ENCODE measurements around the gene KIAA0753. TPM values are rescaled to one million over a fixed set of nuclear protein-coding genes. Genes with fewer than 3 reads are reported as not detected.

The KIAA0753 gene
- total and polyA plus RNA-seq, 10 of the 15 experiments (the other 5 are each of a cell fraction or from before 2014, with no cell fraction given) = 2.2 to 15.2 (median 7.7) TPM

DNA sequence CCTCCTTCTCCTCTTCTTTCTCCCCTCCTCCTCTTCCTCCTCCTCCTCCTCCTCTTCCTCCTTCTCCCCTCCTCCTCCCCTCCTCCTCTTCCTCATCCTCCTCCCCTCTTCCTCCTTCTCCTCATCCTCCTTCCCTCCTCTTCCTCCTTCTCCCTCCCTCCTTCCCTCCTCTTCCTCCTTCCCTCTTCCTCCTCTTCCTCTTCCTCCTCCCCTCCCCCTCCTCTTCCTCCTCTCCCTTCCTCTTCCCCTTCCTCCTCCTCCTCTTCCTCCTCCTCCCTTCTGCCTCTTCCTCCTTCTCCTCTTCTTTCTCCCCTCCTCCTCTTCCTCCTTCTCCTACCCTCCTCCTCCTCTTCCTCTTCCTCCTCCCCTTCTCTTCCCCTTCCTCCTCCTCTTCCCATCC is 79.1 kb downstream of the KIAA0753 start:
- Histone ChIP-seq H3K9ac (ENCODE audit: control insufficient read depth, insufficient read depth, low read length) (no peak overlapping the region), H3K9me3 (replicated peaks; ENCODE audit: control insufficient read depth, insufficient read depth, low read length) (no peaks in the 10 kb centered on the region), H3K27me3 (replicated peaks in 1 of 2; ENCODE audit: control insufficient read depth in 2 of 2, insufficient read depth in 2 of 2, low read length in 1 of 2) (peaks cover 3 to 9% of the 10 kb centered on the region in 2 experiments; a peak in 3 of 4 replicates), H3K27ac (ENCODE audit: control insufficient read depth, insufficient read depth) (no peak overlapping the region), H3K36me3 (ENCODE audit: control insufficient read depth in 2 of 2, insufficient read depth in 2 of 2, low read length in 1 of 2) (no peaks in the 10 kb centered on the region), H2AFZ (ENCODE audit: control insufficient read depth, low read depth, low read length) (no peak overlapping the region), H3K4me2 (ENCODE audit: control insufficient read depth, insufficient read depth) (no peak overlapping the region), H4K20me1 (ENCODE audit: control insufficient read depth, insufficient read depth) (no peaks in the 10 kb centered on the region), H3K4me3 (no peak overlapping the region), H3K79me2 (ENCODE audit: control insufficient read depth, insufficient read depth, low read length) (no peaks in the 10 kb centered on the region), H3K4me1 (ENCODE audit: control insufficient read depth, insufficient read depth, low read length) (no peaks in the 10 kb centered on the region)
- CTCF ChIA-PET = no interaction called here
- SMC1A ChIA-PET (ENCODE audit: uncharacterized antibody, unreplicated experiment) = no interaction called here
- no TSS peak for BruUV-seq (replicated peaks)
- in situ Hi-C loops (cut with MboI) = no loop called here
- POLR2A ChIA-PET = no interaction called here
- TF ChIP-seq DPF2 (IDR thresholded peaks at IDR 0.05) (no peak), SIX5 (IDR thresholded peaks at IDR 0.05; ENCODE audit: low read depth, low read length, severe bottlenecking) (no peak), YY1 (IDR thresholded peaks at IDR 0.05; ENCODE audit: low read depth, low read length) (no peak), RAD51 (IDR thresholded peaks at IDR 0.05) (no peak), POU2F2 (IDR thresholded peaks at IDR 0.05; ENCODE audit: borderline replicate concordance, low read depth, low read length) (no peak), RB1 (IDR thresholded peaks at IDR 0.05; ENCODE audit: borderline replicate concordance) (no peak), HCFC1 (IDR thresholded peaks at IDR 0.05; ENCODE audit: low read length) (no peak), NFIC (IDR thresholded peaks at IDR 0.05; ENCODE audit: low read depth, low read length) (no peak)
- TF ChIP-seq, protein P1, sequence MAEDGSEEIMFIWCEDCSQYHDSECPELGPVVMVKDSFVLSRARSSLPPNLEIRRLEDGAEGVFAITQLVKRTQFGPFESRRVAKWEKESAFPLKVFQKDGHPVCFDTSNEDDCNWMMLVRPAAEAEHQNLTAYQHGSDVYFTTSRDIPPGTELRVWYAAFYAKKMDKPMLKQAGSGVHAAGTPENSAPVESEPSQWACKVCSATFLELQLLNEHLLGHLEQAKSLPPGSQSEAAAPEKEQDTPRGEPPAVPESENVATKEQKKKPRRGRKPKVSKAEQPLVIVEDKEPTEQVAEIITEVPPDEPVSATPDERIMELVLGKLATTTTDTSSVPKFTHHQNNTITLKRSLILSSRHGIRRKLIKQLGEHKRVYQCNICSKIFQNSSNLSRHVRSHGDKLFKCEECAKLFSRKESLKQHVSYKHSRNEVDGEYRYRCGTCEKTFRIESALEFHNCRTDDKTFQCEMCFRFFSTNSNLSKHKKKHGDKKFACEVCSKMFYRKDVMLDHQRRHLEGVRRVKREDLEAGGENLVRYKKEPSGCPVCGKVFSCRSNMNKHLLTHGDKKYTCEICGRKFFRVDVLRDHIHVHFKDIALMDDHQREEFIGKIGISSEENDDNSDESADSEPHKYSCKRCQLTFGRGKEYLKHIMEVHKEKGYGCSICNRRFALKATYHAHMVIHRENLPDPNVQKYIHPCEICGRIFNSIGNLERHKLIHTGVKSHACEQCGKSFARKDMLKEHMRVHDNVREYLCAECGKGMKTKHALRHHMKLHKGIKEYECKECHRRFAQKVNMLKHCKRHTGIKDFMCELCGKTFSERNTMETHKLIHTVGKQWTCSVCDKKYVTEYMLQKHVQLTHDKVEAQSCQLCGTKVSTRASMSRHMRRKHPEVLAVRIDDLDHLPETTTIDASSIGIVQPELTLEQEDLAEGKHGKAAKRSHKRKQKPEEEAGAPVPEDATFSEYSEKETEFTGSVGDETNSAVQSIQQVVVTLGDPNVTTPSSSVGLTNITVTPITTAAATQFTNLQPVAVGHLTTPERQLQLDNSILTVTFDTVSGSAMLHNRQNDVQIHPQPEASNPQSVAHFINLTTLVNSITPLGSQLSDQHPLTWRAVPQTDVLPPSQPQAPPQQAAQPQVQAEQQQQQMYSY (CRISPR knock-in tag; IDR thresholded peaks at IDR 0.05) = no peak
- TF ChIP-seq, protein P2, sequence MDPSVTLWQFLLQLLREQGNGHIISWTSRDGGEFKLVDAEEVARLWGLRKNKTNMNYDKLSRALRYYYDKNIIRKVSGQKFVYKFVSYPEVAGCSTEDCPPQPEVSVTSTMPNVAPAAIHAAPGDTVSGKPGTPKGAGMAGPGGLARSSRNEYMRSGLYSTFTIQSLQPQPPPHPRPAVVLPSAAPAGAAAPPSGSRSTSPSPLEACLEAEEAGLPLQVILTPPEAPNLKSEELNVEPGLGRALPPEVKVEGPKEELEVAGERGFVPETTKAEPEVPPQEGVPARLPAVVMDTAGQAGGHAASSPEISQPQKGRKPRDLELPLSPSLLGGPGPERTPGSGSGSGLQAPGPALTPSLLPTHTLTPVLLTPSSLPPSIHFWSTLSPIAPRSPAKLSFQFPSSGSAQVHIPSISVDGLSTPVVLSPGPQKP (IDR thresholded peaks at IDR 0.05; ENCODE audit: low read depth, low read length) = no peak
- TF ChIP-seq, protein P3, sequence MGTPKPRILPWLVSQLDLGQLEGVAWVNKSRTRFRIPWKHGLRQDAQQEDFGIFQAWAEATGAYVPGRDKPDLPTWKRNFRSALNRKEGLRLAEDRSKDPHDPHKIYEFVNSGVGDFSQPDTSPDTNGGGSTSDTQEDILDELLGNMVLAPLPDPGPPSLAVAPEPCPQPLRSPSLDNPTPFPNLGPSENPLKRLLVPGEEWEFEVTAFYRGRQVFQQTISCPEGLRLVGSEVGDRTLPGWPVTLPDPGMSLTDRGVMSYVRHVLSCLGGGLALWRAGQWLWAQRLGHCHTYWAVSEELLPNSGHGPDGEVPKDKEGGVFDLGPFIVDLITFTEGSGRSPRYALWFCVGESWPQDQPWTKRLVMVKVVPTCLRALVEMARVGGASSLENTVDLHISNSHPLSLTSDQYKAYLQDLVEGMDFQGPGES (IDR thresholded peaks at IDR 0.05) = no peak
- ATAC-seq (no peak), DNase-seq (ENCODE audit: low read depth, low spot score) (no peak), FAIRE-seq (no peak)
- intact Hi-C loops (cut with micrococcal nuclease; ENCODE audit: unreplicated experiment) = no loop called here
- RAD21 ChIA-PET (ENCODE audit: unreplicated experiment) = no interaction called here
